Measurements from ENCODE around the gene ZNF780B. TPM values are rescaled to one million over a fixed set of nuclear protein-coding genes. Genes with fewer than 3 reads are reported as not detected.

Gene ZNF780B
- total RNA-seq, 1 donor from 2014 or later, result 21.4 TPM

- DNase-seq (ENCODE audit: low read depth), result peak; percentile 50
- TF ChIP-seq CTCF (conservative IDR thresholded peaks at IDR 0.05; ENCODE audit: low read depth, low read length), result no peak
- H3K4me3 ChIP-seq (ENCODE audit: low read depth, low read length), result peak within 1 kb of the TSS; percentile 70
These were observed 59.0 kb downstream of the ZNF780B start, which contains the start of gene ZNF546 for GRCh38 chr19:39996811-39997637. Gene ZNF546 (plus strand): TSS chr19:39997060. CDS start chr19:39998327, 1,267 bp downstream.

DNA sequence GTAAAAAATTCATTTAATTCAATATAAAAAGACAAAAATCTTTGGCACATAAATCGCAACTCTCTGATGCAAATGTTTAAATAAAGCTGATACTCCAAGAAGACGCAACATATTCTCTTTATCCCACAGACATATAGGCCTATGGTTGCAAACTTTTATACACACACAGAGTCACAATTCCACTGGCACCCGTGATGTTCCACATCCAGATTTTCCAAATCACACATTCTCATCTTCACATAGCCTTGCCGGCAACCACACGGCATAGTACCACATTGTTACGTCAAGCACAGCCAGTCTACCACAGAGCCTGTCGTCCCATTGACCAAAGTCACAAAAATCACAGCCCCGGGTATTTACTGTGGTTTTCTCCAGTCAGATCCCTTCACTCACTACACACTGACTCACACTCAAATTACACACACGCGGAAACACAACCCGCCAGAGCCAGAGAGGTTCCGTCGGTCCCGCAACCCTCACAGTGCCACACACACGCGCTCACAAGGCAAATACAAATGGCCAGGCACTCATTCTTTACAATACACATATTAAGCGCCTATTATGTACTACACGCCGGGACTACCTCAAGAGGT, 59.7 kb downstream of the ZNF780B start:
- DNase-seq (ENCODE audit: low read depth), result no peak
- peak overlapping the region; percentile 70 for H3K4me3 ChIP-seq (ENCODE audit: low read depth, low read length)
- TF ChIP-seq CTCF (conservative IDR thresholded peaks at IDR 0.05; ENCODE audit: low read depth, low read length), result no peak

DNA sequence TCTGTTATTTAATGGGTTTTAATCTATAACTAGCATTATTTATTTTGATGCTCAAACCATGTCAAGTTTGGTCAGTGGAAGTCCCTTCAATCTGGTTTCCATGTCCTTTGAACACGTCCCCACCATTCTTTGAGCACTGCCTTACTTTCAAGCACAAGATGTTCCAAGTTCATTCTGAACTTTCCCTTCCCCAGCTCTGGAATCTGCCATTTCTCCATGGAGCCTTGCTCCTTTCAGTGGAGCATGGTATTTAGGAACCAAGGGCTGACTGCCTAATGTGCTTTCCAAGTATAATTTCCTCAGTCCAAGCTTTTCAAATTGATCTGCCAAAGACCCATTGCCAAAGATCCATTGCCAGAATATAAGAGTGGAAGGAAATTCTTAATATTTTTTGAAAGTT, 60.2 kb downstream of the ZNF780B start:
- DNase-seq (ENCODE audit: low read depth), result no peak
- TF ChIP-seq CTCF (conservative IDR thresholded peaks at IDR 0.05; ENCODE audit: low read depth, low read length), result no peak
- peak overlapping the region; percentile 70 for H3K4me3 ChIP-seq (ENCODE audit: low read depth, low read length)

- DNase-seq (ENCODE audit: low read depth), result no peak
- H3K4me3 ChIP-seq (ENCODE audit: low read depth, low read length), result no peak overlapping the region
- TF ChIP-seq CTCF (conservative IDR thresholded peaks at IDR 0.05; ENCODE audit: low read depth, low read length), result no peak
These were observed 61.7 kb downstream of the ZNF780B start for GRCh38 chr19:39994361-39994760.

GRCh38 chr19:39993605-39994004, 62.4 kb downstream of the ZNF780B start:
- TF ChIP-seq CTCF (conservative IDR thresholded peaks at IDR 0.05; ENCODE audit: low read depth, low read length), result no peak
- H3K4me3 ChIP-seq (ENCODE audit: low read depth, low read length), result no peak overlapping the region
- no peak for DNase-seq (ENCODE audit: low read depth)

- TF ChIP-seq CTCF (conservative IDR thresholded peaks at IDR 0.05; ENCODE audit: low read depth, low read length), result no peak
- no peak for DNase-seq (ENCODE audit: low read depth)
- H3K4me3 ChIP-seq (ENCODE audit: low read depth, low read length), result no peak overlapping the region
These were observed 68.4 kb downstream of the ZNF780B start for GRCh38 chr19:39987596-39987995.
